ENCODE measurements around the gene PRKAG1.

PRKAG1 gene

DNA sequence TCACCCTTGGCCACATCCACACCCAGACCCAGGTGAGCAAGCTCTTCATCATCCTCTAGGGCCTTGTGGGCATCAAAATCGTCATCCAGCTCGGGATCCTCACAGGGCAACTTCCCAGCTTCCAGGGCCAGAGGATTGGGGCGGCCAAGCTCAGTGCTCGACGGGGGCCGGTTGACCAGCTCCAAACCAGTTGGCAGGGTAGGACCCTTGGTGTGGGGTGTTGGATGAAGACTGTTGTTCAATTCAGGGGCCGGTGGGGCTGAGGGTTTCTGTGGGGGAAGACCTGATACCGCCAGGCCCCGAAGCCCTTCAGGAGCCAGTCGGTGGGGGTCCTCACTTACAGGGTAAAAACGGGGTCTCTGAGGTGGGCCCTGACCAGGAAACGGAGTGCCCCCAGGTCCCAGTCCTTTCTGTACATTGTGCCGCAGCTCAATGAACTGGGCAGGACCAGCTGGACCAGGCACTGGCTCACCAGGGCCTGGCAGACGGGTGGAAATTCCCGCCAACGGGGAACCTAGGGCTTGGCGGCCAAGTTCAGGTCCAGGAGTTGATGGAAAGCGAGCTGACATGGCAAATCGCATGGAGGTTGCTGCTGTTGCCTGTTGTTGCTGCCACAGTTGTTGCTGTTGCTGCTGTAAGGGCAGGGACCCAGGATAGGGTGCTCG lies 19.8 kb upstream of the PRKAG1 start:
- POLR2A ChIA-PET: interaction anchor here (1.4 kb wide), 1 partner anchor 18 kb away, joined by 4 read pairs; no protein-coding TSS in a partner anchor
- Histone ChIP-seq H3K27ac (ENCODE audit: extremely low read depth, low read depth, low read length) (no peak overlapping the region), H3K4me3 (ENCODE audit: low read depth, low read length) (no peak overlapping the region), H3K9me3 (ENCODE audit: control insufficient read depth, insufficient read depth, low read depth, low read length) (no peaks in the 10 kb centered on the region), H3K4me1 (ENCODE audit: control insufficient read depth, insufficient read depth, low read length) (no peaks in the 10 kb centered on the region), H3K36me3 (ENCODE audit: control insufficient read depth in 2 of 2, insufficient read depth in 1 of 2, low read length in 2 of 2) (peaks cover 17 to 97% of the 10 kb centered on the region in 2 experiments)
- CTCF ChIA-PET: interaction anchor here (0.5 to 1.8 kb wide), 4 partner anchors 42 to 724 kb away, joined by 3 to 8 read pairs (median 6); no protein-coding TSS in a partner anchor
- TF ChIP-seq ZNF248 (tag by site-specific recombination; IDR thresholded peaks at IDR 0.05): no peak
- no peak for TF ChIP-seq ZNF510 (tag by site-specific recombination; IDR thresholded peaks at IDR 0.05; ENCODE audit: insufficient replicate concordance)
- TF ChIP-seq ZNF830 (tag by site-specific recombination; IDR thresholded peaks at IDR 0.05; ENCODE audit: low read depth): no peak
- TF ChIP-seq ZNF26 (tag by site-specific recombination; IDR thresholded peaks at IDR 0.05): no peak
- TF ChIP-seq, protein P1, sequence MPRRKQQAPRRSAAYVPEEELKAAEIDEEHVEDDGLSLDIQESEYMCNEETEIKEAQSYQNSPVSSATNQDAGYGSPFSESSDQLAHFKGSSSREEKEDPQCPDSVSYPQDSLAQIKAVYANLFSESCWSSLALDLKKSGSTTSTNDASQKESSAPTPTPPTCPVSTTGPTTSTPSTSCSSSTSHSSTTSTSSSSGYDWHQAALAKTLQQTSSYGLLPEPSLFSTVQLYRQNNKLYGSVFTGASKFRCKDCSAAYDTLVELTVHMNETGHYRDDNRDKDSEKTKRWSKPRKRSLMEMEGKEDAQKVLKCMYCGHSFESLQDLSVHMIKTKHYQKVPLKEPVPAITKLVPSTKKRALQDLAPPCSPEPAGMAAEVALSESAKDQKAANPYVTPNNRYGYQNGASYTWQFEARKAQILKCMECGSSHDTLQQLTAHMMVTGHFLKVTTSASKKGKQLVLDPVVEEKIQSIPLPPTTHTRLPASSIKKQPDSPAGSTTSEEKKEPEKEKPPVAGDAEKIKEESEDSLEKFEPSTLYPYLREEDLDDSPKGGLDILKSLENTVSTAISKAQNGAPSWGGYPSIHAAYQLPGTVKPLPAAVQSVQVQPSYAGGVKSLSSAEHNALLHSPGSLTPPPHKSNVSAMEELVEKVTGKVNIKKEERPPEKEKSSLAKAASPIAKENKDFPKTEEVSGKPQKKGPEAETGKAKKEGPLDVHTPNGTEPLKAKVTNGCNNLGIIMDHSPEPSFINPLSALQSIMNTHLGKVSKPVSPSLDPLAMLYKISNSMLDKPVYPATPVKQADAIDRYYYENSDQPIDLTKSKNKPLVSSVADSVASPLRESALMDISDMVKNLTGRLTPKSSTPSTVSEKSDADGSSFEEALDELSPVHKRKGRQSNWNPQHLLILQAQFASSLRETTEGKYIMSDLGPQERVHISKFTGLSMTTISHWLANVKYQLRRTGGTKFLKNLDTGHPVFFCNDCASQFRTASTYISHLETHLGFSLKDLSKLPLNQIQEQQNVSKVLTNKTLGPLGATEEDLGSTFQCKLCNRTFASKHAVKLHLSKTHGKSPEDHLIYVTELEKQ (tag by site-specific recombination; IDR thresholded peaks at IDR 0.05; ENCODE audit: borderline replicate concordance): no peak
- TF ChIP-seq, protein P2, sequence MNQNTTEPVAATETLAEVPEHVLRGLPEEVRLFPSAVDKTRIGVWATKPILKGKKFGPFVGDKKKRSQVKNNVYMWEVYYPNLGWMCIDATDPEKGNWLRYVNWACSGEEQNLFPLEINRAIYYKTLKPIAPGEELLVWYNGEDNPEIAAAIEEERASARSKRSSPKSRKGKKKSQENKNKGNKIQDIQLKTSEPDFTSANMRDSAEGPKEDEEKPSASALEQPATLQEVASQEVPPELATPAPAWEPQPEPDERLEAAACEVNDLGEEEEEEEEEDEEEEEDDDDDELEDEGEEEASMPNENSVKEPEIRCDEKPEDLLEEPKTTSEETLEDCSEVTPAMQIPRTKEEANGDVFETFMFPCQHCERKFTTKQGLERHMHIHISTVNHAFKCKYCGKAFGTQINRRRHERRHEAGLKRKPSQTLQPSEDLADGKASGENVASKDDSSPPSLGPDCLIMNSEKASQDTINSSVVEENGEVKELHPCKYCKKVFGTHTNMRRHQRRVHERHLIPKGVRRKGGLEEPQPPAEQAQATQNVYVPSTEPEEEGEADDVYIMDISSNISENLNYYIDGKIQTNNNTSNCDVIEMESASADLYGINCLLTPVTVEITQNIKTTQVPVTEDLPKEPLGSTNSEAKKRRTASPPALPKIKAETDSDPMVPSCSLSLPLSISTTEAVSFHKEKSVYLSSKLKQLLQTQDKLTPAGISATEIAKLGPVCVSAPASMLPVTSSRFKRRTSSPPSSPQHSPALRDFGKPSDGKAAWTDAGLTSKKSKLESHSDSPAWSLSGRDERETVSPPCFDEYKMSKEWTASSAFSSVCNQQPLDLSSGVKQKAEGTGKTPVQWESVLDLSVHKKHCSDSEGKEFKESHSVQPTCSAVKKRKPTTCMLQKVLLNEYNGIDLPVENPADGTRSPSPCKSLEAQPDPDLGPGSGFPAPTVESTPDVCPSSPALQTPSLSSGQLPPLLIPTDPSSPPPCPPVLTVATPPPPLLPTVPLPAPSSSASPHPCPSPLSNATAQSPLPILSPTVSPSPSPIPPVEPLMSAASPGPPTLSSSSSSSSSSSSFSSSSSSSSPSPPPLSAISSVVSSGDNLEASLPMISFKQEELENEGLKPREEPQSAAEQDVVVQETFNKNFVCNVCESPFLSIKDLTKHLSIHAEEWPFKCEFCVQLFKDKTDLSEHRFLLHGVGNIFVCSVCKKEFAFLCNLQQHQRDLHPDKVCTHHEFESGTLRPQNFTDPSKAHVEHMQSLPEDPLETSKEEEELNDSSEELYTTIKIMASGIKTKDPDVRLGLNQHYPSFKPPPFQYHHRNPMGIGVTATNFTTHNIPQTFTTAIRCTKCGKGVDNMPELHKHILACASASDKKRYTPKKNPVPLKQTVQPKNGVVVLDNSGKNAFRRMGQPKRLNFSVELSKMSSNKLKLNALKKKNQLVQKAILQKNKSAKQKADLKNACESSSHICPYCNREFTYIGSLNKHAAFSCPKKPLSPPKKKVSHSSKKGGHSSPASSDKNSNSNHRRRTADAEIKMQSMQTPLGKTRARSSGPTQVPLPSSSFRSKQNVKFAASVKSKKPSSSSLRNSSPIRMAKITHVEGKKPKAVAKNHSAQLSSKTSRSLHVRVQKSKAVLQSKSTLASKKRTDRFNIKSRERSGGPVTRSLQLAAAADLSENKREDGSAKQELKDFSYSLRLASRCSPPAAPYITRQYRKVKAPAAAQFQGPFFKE (tag by site-specific recombination; IDR thresholded peaks at IDR 0.05; ENCODE audit: borderline replicate concordance): no peak
- TF ChIP-seq ZNF266 (tag by site-specific recombination; IDR thresholded peaks at IDR 0.05; ENCODE audit: low read depth): no peak

- CTCF ChIA-PET: interaction anchor here (1.5 to 1.8 kb wide), 4 partner anchors 8 to 185 kb away, joined by 5 to 8 read pairs (median 6); no protein-coding TSS in a partner anchor
- Histone ChIP-seq H3K9me3 (ENCODE audit: control insufficient read depth, insufficient read depth, low read depth, low read length) (no peaks in the 10 kb centered on the region), H3K4me1 (ENCODE audit: control insufficient read depth, insufficient read depth, low read length) (no peaks in the 10 kb centered on the region), H3K36me3 (ENCODE audit: control insufficient read depth in 2 of 2, insufficient read depth in 1 of 2, low read length in 2 of 2) (peaks cover 13 to 97% of the 10 kb centered on the region in 2 experiments), H3K4me3 (ENCODE audit: low read depth, low read length) (no peak overlapping the region), H3K27ac (ENCODE audit: extremely low read depth, low read depth, low read length) (no peak overlapping the region)
- POLR2A ChIA-PET: interaction anchor here (1.6 kb wide), 1 partner anchor 11 kb away, joined by 8 read pairs; no protein-coding TSS in a partner anchor
- no peak for TF ChIP-seq SP7 (tag by site-specific recombination; IDR thresholded peaks at IDR 0.05)
- TF ChIP-seq, protein P3, sequence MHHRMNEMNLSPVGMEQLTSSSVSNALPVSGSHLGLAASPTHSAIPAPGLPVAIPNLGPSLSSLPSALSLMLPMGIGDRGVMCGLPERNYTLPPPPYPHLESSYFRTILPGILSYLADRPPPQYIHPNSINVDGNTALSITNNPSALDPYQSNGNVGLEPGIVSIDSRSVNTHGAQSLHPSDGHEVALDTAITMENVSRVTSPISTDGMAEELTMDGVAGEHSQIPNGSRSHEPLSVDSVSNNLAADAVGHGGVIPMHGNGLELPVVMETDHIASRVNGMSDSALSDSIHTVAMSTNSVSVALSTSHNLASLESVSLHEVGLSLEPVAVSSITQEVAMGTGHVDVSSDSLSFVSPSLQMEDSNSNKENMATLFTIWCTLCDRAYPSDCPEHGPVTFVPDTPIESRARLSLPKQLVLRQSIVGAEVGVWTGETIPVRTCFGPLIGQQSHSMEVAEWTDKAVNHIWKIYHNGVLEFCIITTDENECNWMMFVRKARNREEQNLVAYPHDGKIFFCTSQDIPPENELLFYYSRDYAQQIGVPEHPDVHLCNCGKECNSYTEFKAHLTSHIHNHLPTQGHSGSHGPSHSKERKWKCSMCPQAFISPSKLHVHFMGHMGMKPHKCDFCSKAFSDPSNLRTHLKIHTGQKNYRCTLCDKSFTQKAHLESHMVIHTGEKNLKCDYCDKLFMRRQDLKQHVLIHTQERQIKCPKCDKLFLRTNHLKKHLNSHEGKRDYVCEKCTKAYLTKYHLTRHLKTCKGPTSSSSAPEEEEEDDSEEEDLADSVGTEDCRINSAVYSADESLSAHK (tag by site-specific recombination; IDR thresholded peaks at IDR 0.05): no peak
Measured at GRCh38 chr12:49037947-49038237, 19.3 kb upstream of the PRKAG1 start.

Measured in HEK293 (cell line).